HepG2 (cell line): Measurements from ENCODE around the gene CYP4F12. TPM values are rescaled to one million over a fixed set of nuclear protein-coding genes. Genes with fewer than 3 reads are reported as not detected.

Experiments
- KAT2B ChIP-seq: fragments of 150-350 bp; IDR thresholded peaks from 2 replicates; pipeline ENCODE4 v1.6.1; 2014; ENCODE audit warnings: low read depth, low read length, borderline replicate concordance
- KDM6A ChIP-seq: IDR thresholded peaks from 2 replicates; pipeline ENCODE4 v1.6.1; 2016; ENCODE audit warnings: low read depth
- MBNL3 ChIP-seq: fragments of 250-450 bp; sonication (Bioruptor Pico); conservative IDR thresholded peaks from 2 replicates; pipeline ENCODE4 v1.8.0; 2022; ENCODE audit warnings: mild to moderate bottlenecking, inconsistent platforms
- PHF5A ChIP-seq: IDR thresholded peaks from one replicate; pipeline ENCODE4 v1.6.1; 2018; ENCODE audit warnings: low read depth, missing genetic modification reagents; ENCODE audit not compliant: unreplicated experiment
- SIX4 ChIP-seq: sonication (generic); formaldehyde crosslinking; IDR thresholded peaks from 2 replicates; pipeline ENCODE4 v1.4.0; 2020; ENCODE audit warnings: missing genetic modification reagents
- SRSF4 ChIP-seq: fragments of 200-400 bp; formaldehyde crosslinking; IDR thresholded peaks from one replicate; pipeline ENCODE4 v1.6.1; 2018; ENCODE audit warnings: mild to moderate bottlenecking, low read depth, low read length, moderate library complexity; ENCODE audit not compliant: poor library complexity, severe bottlenecking
- ZBTB3 ChIP-seq: sonication (generic); formaldehyde crosslinking; IDR thresholded peaks from 2 replicates; pipeline ENCODE4 v1.4.0; 2020; ENCODE audit warnings: low read depth, mild to moderate bottlenecking, moderate library complexity, missing genetic modification reagents, borderline replicate concordance
- ZFX ChIP-seq: sonication (generic); formaldehyde crosslinking; IDR thresholded peaks from 2 replicates; pipeline ENCODE4 v1.4.0; 2020; ENCODE audit warnings: mild to moderate bottlenecking, low read depth, missing genetic modification reagents, moderate library complexity
- ZNF30 ChIP-seq: sonication (generic); formaldehyde crosslinking; IDR thresholded peaks from 2 replicates; pipeline ENCODE4 v1.5.0; 2020; ENCODE audit warnings: mild to moderate bottlenecking, missing genetic modification reagents
- ZNF652 ChIP-seq: IDR thresholded peaks from 2 replicates; pipeline ENCODE4 v1.6.1; 2016; ENCODE audit warnings: low read depth, borderline replicate concordance
- ZSCAN31 ChIP-seq: sonication (generic); formaldehyde crosslinking; IDR thresholded peaks from 2 replicates; pipeline ENCODE4 v1.5.0; 2020; ENCODE audit warnings: low read depth, mild to moderate bottlenecking, missing genetic modification reagents
- polyA plus RNA-seq, 8 experiments: library from polyadenylated mRNA; depleted of rRNA in 3 of 8; stranded (reverse) in 7 of 8; unstranded in 1 of 8; fragments of >200 nt; fragmentation: Illumina TruSeq in 4 of 8; extraction: Trizol in 4 of 8; gene quantifications; 2 replicates each; pipeline versions ENCODE4 v1.2.1 to v1.2.3, GENCODE V29; 2011 to 2016; ENCODE audit warnings: low read depth in 4 of 8, missing spikeins in 1 of 8, mixed read lengths in 1 of 8; ENCODE audit not compliant: insufficient read depth in 1 of 8
- total RNA-seq, 5 experiments: library from RNA; depleted of rRNA; stranded (reverse); fragments of >200 nt; fragmentation: Illumina TruSeq; extraction: Trizol; gene quantifications; 2 replicates each; pipeline ENCODE4 v1.2.3, GENCODE V29; 2016; ENCODE audit warnings: low read depth in 1 of 5
- TF ChIP-seq, protein P1 (sequence below): sonication (generic); formaldehyde crosslinking; IDR thresholded peaks from 2 replicates; pipeline ENCODE4 v1.9.0; 2021; ENCODE audit warnings: mild to moderate bottlenecking, missing genetic modification reagents
- TF ChIP-seq, protein P2 (sequence below): sonication (generic); formaldehyde crosslinking; IDR thresholded peaks from 2 replicates; pipeline ENCODE4 v1.8.0; 2022; ENCODE audit warnings: low read depth, missing genetic modification reagents
- TF ChIP-seq, protein P3 (sequence below): sonication (generic); formaldehyde crosslinking; IDR thresholded peaks from 2 replicates; pipeline ENCODE4 v1.8.0; 2022; ENCODE audit warnings: mild to moderate bottlenecking, missing genetic modification reagents
- TF ChIP-seq, protein P4 (sequence below): sonication (generic); formaldehyde crosslinking; IDR thresholded peaks from 2 replicates; pipeline ENCODE4 v1.5.0; 2020; ENCODE audit warnings: missing genetic modification reagents, mild to moderate bottlenecking, borderline replicate concordance
- TF ChIP-seq, protein P5 (sequence below): sonication (generic); formaldehyde crosslinking; IDR thresholded peaks from 2 replicates; pipeline ENCODE4 v1.5.0; 2020; ENCODE audit warnings: missing genetic modification reagents, mild to moderate bottlenecking, borderline replicate concordance

The CYP4F12 gene
- total and polyA plus RNA-seq, 2 of the 13 experiments (the other 11 are each of a cell fraction or from before 2014, with no cell fraction given), result 29.9 to 30.8 TPM

DNA sequence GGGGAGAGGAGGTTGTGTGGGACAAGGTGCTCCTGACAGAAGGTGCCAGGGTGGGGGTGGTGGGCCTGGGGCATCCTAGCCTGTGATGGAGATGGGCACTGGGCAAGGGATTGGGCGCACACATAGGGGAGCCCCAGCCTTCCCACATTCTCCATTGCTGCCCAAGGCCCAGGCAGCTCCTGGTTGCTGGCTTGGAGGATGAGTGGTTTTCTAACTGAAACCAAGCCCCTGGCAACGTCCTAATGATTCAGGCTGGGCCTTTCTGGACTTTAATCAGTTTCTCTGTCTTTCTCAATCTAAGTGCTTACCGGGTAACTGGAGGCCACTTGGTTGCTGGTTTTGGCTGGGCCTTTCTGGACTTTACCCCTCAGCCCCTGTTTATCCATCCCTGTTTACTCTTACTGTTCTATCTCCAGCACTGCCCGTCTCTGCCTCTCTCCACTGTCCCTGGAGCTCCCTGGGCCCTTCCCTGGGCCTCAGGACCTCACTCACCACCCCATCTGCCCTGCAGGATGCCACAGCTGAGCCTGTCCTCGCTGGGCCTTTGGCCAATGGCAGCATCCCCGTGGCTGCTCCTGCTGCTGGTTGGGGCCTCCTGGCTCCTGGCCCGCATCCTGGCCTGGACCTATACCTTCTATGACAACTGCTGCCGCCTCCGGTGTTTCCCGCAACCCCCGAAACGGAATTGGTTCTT, 31.8 kb upstream of the CYP4F12 start (continued):
- TF ChIP-seq, protein P1, sequence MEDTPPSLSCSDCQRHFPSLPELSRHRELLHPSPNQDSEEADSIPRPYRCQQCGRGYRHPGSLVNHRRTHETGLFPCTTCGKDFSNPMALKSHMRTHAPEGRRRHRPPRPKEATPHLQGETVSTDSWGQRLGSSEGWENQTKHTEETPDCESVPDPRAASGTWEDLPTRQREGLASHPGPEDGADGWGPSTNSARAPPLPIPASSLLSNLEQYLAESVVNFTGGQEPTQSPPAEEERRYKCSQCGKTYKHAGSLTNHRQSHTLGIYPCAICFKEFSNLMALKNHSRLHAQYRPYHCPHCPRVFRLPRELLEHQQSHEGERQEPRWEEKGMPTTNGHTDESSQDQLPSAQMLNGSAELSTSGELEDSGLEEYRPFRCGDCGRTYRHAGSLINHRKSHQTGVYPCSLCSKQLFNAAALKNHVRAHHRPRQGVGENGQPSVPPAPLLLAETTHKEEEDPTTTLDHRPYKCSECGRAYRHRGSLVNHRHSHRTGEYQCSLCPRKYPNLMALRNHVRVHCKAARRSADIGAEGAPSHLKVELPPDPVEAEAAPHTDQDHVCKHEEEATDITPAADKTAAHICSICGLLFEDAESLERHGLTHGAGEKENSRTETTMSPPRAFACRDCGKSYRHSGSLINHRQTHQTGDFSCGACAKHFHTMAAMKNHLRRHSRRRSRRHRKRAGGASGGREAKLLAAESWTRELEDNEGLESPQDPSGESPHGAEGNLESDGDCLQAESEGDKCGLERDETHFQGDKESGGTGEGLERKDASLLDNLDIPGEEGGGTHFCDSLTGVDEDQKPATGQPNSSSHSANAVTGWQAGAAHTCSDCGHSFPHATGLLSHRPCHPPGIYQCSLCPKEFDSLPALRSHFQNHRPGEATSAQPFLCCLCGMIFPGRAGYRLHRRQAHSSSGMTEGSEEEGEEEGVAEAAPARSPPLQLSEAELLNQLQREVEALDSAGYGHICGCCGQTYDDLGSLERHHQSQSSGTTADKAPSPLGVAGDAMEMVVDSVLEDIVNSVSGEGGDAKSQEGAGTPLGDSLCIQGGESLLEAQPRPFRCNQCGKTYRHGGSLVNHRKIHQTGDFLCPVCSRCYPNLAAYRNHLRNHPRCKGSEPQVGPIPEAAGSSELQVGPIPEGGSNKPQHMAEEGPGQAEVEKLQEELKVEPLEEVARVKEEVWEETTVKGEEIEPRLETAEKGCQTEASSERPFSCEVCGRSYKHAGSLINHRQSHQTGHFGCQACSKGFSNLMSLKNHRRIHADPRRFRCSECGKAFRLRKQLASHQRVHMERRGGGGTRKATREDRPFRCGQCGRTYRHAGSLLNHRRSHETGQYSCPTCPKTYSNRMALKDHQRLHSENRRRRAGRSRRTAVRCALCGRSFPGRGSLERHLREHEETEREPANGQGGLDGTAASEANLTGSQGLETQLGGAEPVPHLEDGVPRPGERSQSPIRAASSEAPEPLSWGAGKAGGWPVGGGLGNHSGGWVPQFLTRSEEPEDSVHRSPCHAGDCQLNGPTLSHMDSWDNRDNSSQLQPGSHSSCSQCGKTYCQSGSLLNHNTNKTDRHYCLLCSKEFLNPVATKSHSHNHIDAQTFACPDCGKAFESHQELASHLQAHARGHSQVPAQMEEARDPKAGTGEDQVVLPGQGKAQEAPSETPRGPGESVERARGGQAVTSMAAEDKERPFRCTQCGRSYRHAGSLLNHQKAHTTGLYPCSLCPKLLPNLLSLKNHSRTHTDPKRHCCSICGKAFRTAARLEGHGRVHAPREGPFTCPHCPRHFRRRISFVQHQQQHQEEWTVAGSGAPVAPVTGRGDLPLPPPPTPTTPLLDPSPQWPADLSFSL, result no peak
- TF ChIP-seq KDM6A (CRISPR knock-in tag) (peak; percentile 89), ZNF652 (CRISPR knock-in tag) (no peak), KAT2B (no peak), ZNF30 (CRISPR knock-in tag) (0 out of 2 replicates have a peak, but pooled peaks have one; percentile 76), ZFX (CRISPR knock-in tag) (peak; percentile 91), MBNL3 (CRISPR knock-in tag) (no peak), ZSCAN31 (CRISPR knock-in tag) (peak; percentile 18; the same call in 1 of the 2 replicates), SRSF4 (no peak), ZBTB3 (CRISPR knock-in tag) (no peak), SIX4 (CRISPR knock-in tag) (no peak), PHF5A (CRISPR knock-in tag) (no peak)
- TF ChIP-seq, protein P2, sequence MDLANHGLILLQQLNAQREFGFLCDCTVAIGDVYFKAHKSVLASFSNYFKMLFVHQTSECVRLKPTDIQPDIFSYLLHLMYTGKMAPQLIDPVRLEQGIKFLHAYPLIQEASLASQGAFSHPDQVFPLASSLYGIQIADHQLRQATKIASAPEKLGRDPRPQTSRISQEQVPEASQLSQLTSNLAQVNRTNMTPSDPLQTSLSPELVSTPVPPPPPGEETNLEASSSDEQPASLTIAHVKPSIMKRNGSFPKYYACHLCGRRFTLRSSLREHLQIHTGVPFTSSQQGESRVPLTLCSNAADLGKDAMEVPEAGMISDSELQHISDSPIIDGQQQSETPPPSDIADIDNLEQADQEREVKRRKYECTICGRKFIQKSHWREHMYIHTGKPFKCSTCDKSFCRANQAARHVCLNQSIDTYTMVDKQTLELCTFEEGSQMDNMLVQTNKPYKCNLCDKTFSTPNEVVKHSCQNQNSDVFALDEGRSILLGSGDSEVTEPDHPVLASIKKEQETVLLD (CRISPR knock-in tag), result no peak
- TF ChIP-seq, protein P3, sequence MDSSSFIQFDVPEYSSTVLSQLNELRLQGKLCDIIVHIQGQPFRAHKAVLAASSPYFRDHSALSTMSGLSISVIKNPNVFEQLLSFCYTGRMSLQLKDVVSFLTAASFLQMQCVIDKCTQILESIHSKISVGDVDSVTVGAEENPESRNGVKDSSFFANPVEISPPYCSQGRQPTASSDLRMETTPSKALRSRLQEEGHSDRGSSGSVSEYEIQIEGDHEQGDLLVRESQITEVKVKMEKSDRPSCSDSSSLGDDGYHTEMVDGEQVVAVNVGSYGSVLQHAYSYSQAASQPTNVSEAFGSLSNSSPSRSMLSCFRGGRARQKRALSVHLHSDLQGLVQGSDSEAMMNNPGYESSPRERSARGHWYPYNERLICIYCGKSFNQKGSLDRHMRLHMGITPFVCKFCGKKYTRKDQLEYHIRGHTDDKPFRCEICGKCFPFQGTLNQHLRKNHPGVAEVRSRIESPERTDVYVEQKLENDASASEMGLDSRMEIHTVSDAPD, result no peak
- TF ChIP-seq, protein P4, sequence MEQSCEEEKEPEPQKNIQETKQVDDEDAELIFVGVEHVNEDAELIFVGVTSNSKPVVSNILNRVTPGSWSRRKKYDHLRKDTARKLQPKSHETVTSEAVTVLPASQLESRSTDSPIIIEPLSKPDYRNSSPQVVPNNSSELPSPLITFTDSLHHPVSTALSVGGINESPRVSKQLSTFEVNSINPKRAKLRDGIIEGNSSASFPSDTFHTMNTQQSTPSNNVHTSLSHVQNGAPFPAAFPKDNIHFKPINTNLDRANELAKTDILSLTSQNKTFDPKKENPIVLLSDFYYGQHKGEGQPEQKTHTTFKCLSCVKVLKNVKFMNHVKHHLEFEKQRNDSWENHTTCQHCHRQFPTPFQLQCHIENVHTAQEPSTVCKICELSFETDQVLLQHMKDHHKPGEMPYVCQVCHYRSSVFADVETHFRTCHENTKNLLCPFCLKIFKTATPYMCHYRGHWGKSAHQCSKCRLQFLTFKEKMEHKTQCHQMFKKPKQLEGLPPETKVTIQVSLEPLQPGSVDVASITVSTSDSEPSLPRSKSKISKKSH (CRISPR knock-in tag), result no peak; the same call in 1 of the 2 replicates
- TF ChIP-seq, protein P5, sequence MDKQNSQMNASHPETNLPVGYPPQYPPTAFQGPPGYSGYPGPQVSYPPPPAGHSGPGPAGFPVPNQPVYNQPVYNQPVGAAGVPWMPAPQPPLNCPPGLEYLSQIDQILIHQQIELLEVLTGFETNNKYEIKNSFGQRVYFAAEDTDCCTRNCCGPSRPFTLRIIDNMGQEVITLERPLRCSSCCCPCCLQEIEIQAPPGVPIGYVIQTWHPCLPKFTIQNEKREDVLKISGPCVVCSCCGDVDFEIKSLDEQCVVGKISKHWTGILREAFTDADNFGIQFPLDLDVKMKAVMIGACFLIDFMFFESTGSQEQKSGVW, result no peak
